A549 (cell line): Measurements from ENCODE around the gene MPHOSPH6.

Experiments used
- EP300 ChIP-seq, 2 experiments: fragments of >200 bp; sonication (Bioruptor Twin); formaldehyde crosslinking; IDR thresholded peaks; 2 replicates in 1 of 2; 3 replicates in 1 of 2; pipeline ENCODE4 v1.6.1; 2016 to 2017
- TF ChIP-seq, protein P1 (sequence below): fragments of 150-350 bp; IDR thresholded peaks from 2 replicates; pipeline ENCODE4 v1.6.1; 2014; ENCODE audit warnings: low read depth, mild to moderate bottlenecking, low read length

DNA sequence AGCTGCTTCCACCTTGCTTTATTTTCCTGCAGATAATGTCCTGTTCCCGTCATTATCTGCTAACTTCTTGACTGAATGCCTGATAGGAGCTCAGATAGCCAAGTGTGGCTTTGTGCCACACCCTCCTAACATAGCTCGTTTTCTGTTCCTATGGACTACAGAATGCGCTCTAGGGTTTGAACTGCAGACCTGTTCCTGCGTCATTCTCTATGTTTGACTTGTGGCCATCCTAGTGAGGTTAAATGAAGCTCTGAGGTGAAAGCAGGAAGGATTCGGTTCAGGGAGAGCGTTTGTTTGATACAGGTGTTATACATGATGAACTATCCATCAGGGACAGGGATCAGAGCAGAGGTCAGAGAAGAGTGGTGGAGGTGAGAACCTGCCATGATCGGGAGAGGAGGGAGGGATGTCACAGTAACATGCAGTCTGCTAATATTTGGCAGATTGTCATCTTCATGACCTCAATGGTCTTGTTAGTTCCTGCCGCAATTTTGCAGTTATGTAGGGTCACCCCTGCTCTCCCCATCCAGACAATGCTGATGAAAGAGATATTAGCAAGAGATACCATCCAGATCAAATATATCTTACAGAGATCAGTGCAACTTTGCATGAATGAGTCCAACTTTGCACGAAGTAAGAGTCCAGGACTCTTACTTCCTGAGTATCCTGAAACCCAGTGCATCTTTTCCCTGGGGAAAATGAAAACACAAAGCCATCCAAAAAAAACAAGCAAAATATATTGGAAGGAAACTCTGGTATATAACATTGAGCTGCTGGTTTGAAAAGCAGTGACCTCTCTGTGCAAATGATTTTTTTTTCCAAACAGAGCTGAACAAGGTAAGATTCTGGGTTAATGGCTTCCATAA is 32.8 kb downstream of the MPHOSPH6 start:
- TF ChIP-seq, protein P1, sequence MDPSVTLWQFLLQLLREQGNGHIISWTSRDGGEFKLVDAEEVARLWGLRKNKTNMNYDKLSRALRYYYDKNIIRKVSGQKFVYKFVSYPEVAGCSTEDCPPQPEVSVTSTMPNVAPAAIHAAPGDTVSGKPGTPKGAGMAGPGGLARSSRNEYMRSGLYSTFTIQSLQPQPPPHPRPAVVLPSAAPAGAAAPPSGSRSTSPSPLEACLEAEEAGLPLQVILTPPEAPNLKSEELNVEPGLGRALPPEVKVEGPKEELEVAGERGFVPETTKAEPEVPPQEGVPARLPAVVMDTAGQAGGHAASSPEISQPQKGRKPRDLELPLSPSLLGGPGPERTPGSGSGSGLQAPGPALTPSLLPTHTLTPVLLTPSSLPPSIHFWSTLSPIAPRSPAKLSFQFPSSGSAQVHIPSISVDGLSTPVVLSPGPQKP: no peak
- TF ChIP-seq EP300 (IDR thresholded peaks at IDR 0.05): no peak
